ENCODE measurements around the gene FBXO2. TPM values are rescaled to one million over a fixed set of nuclear protein-coding genes. Genes with fewer than 3 reads are reported as not detected.
"Not testable (repeated sequence)": the region's sequence is repeated elsewhere in the genome, so short reads cannot be mapped to it uniquely, and the experiment has no call there.

The FBXO2 gene
- polyA plus RNA-seq, 1 donor (not counting 4 experiments of a cell fraction or from before 2014, with no cell fraction given) = 42.2 TPM

GRCh38 chr1:11610629-11611180 is 43.5 kb downstream of the FBXO2 start:
- Histone ChIP-seq H3K9ac (ENCODE audit: control insufficient read depth, extremely low read depth, insufficient read depth, low read length) (no peak overlapping the region), H2AFZ (ENCODE audit: control insufficient read depth, low read length) (no peak overlapping the region), H3K27me3 (ENCODE audit: control insufficient read depth, extremely low read depth, insufficient read depth, low read length) (peaks cover 11% of the 10 kb centered on the region), H3K27ac (ENCODE audit: control insufficient read depth, insufficient read depth, low read length) (no peak overlapping the region), H3K4me2 (ENCODE audit: control insufficient read depth, extremely low read depth, insufficient read depth, low read depth, low read length) (no peak overlapping the region), H3K4me1 (ENCODE audit: control insufficient read depth, extremely low read depth, insufficient read depth, low read length) (no peaks in the 10 kb centered on the region), H3K4me3 (ENCODE audit: control insufficient read depth in 2 of 3, extremely low read depth in 1 of 3, insufficient read depth in 2 of 3, low read depth in 1 of 3, low read length in 3 of 3) (no peak overlapping the region), H3K9me1 (ENCODE audit: control insufficient read depth, extremely low read depth, insufficient read depth, low read length) (no peaks in the 10 kb centered on the region), H3K36me3 (ENCODE audit: control insufficient read depth in 2 of 2, extremely low read depth in 1 of 2, insufficient read depth in 2 of 2, low read length in 2 of 2) (no peaks in the 10 kb centered on the region), H3K9me3 (ENCODE audit: control insufficient read depth, low read depth, low read length) (no peaks in the 10 kb centered on the region), H4K20me1 (ENCODE audit: control insufficient read depth, extremely low read depth, insufficient read depth, low read length) (no peaks in the 10 kb centered on the region), H3K79me2 (ENCODE audit: control insufficient read depth, insufficient read depth, low read length) (no peaks in the 10 kb centered on the region)
- FAIRE-seq (no peak), DNase-seq (ENCODE audit: low read depth, low spot score) (no peak)
- dilution Hi-C loops (cut with MboI; ENCODE audit: extremely low pct_ligation_motif_present, low sequenced_read_pairs) = no loop called here
- no peak for TF ChIP-seq EZH2 (IDR thresholded peaks at IDR 0.05; ENCODE audit: low read length)
- TF ChIP-seq, protein P1, sequence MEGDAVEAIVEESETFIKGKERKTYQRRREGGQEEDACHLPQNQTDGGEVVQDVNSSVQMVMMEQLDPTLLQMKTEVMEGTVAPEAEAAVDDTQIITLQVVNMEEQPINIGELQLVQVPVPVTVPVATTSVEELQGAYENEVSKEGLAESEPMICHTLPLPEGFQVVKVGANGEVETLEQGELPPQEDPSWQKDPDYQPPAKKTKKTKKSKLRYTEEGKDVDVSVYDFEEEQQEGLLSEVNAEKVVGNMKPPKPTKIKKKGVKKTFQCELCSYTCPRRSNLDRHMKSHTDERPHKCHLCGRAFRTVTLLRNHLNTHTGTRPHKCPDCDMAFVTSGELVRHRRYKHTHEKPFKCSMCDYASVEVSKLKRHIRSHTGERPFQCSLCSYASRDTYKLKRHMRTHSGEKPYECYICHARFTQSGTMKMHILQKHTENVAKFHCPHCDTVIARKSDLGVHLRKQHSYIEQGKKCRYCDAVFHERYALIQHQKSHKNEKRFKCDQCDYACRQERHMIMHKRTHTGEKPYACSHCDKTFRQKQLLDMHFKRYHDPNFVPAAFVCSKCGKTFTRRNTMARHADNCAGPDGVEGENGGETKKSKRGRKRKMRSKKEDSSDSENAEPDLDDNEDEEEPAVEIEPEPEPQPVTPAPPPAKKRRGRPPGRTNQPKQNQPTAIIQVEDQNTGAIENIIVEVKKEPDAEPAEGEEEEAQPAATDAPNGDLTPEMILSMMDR (optimal IDR thresholded peaks at IDR 0.05 in 1 of 3, IDR thresholded peaks at IDR 0.05 in 1 of 3, conservative IDR thresholded peaks at IDR 0.05 in 1 of 3; ENCODE audit: extremely low read depth in 1 of 3, insufficient read depth in 2 of 3, low read length in 3 of 3) = no peak

GRCh38 chr1:11609378-11609777 is 44.9 kb downstream of the FBXO2 start:
- H3K79me2 ChIP-seq (ENCODE audit: control insufficient read depth, insufficient read depth, low read length); FAIRE-seq; H3K4me1 ChIP-seq (ENCODE audit: control insufficient read depth, extremely low read depth, insufficient read depth, low read length); H2AFZ ChIP-seq (ENCODE audit: control insufficient read depth, low read length); H3K27ac ChIP-seq (ENCODE audit: control insufficient read depth, insufficient read depth, low read length); H3K4me2 ChIP-seq (ENCODE audit: control insufficient read depth, extremely low read depth, insufficient read depth, low read depth, low read length); DNase-seq (ENCODE audit: low read depth, low spot score); H3K36me3 ChIP-seq (ENCODE audit: control insufficient read depth in 2 of 2, extremely low read depth in 1 of 2, insufficient read depth in 2 of 2, low read length in 2 of 2); H4K20me1 ChIP-seq (ENCODE audit: control insufficient read depth, extremely low read depth, insufficient read depth, low read length); H3K9me3 ChIP-seq (ENCODE audit: control insufficient read depth, low read depth, low read length); H3K9me1 ChIP-seq (ENCODE audit: control insufficient read depth, extremely low read depth, insufficient read depth, low read length); dilution Hi-C loops (cut with MboI; ENCODE audit: extremely low pct_ligation_motif_present, low sequenced_read_pairs); H3K4me3 ChIP-seq (ENCODE audit: control insufficient read depth in 2 of 3, extremely low read depth in 1 of 3, insufficient read depth in 2 of 3, low read depth in 1 of 3, low read length in 3 of 3); H3K9ac ChIP-seq (ENCODE audit: control insufficient read depth, extremely low read depth, insufficient read depth, low read length): not testable (repeated sequence)
- peaks cover 11% of the 10 kb centered on the region for H3K27me3 ChIP-seq (ENCODE audit: control insufficient read depth, extremely low read depth, insufficient read depth, low read length)

DNA sequence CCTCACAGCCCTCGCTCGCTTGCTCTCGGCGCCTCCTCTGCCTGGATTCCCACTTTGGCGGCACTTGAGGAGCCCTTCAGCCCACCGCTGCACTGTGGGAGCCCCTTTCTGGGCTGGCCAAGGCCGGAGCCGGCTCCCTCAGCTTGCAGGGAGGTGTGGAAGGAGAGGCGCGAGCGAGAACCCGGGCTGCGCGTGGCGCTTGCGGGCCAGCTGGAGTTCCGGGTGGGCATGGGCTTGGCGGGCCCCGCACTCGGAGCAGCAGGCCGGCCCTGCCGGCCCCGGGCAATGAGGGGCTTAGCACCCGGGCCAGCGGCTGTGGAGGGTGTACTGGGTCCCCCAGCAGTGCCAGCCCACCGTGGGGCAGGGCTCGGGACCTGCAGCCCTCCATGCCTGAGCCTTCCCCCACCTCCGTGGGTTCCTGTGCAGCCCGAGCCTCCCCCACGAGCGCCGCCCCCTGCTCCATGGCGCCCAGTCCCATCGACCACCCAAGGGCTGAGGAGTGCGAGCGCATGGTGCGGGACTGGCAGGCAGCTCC is 45.6 kb downstream of the FBXO2 start:
- H3K27ac ChIP-seq (ENCODE audit: control insufficient read depth, insufficient read depth, low read length); H4K20me1 ChIP-seq (ENCODE audit: control insufficient read depth, extremely low read depth, insufficient read depth, low read length); H3K4me3 ChIP-seq (ENCODE audit: control insufficient read depth in 2 of 3, extremely low read depth in 1 of 3, insufficient read depth in 2 of 3, low read depth in 1 of 3, low read length in 3 of 3); H2AFZ ChIP-seq (ENCODE audit: control insufficient read depth, low read length); H3K9ac ChIP-seq (ENCODE audit: control insufficient read depth, extremely low read depth, insufficient read depth, low read length); dilution Hi-C loops (cut with MboI; ENCODE audit: extremely low pct_ligation_motif_present, low sequenced_read_pairs); H3K36me3 ChIP-seq (ENCODE audit: control insufficient read depth in 2 of 2, extremely low read depth in 1 of 2, insufficient read depth in 2 of 2, low read length in 2 of 2); FAIRE-seq; H3K79me2 ChIP-seq (ENCODE audit: control insufficient read depth, insufficient read depth, low read length); H3K27me3 ChIP-seq (ENCODE audit: control insufficient read depth, extremely low read depth, insufficient read depth, low read length); H3K9me1 ChIP-seq (ENCODE audit: control insufficient read depth, extremely low read depth, insufficient read depth, low read length); H3K4me1 ChIP-seq (ENCODE audit: control insufficient read depth, extremely low read depth, insufficient read depth, low read length); H3K9me3 ChIP-seq (ENCODE audit: control insufficient read depth, low read depth, low read length); H3K4me2 ChIP-seq (ENCODE audit: control insufficient read depth, extremely low read depth, insufficient read depth, low read depth, low read length); DNase-seq (ENCODE audit: low read depth, low spot score): not testable (repeated sequence)

Data from keratinocyte (primary cell).